Measurements from ENCODE around the gene PRKCA. TPM values are rescaled to one million over a fixed set of nuclear protein-coding genes. Genes with fewer than 3 reads are reported as not detected.
"Not testable (repeated sequence)": the region's sequence is repeated elsewhere in the genome, so short reads cannot be mapped to it uniquely, and the experiment has no call there.

The PRKCA gene
- total RNA-seq, 4 donors from 2014 or later = 9.6 to 15.5 (median 11.1) TPM

GRCh38 chr17:66450008-66450851, 147.8 kb downstream of the PRKCA start:
- DNase-seq (ENCODE audit: low spot score in 2 of 2) = peak in 1 of 2 donors; percentile 48
- TF ChIP-seq POLR2A (IDR thresholded peaks at IDR 0.05) = no peak
- TF ChIP-seq CTCF (IDR thresholded peaks at IDR 0.05) = no peak
- intact Hi-C loops (cut with DNase I; ENCODE audit: low total_unique reads) = no loop called here
- 85 to 89% methylated on average over 12 of the region's 12 CpGs for WGBS, 2 donors
- no peak overlapping the region for H3K4me3 ChIP-seq (ENCODE audit: low read depth, poor library complexity, severe bottlenecking)

- DNase-seq (ENCODE audit: low spot score in 2 of 2) = no peak
- TF ChIP-seq POLR2A (IDR thresholded peaks at IDR 0.05) (no peak), CTCF (IDR thresholded peaks at IDR 0.05) (no peak)
- WGBS, 2 donors = 95 to 96% methylated on average over 1 of the region's 1 CpG
Measured at GRCh38 chr17:66450852-66451158, 148.4 kb downstream of the PRKCA start.

GRCh38 chr17:66451188-66452149, 149.1 kb downstream of the PRKCA start:
- TF ChIP-seq POLR2A (IDR thresholded peaks at IDR 0.05) = no peak
- no peak for TF ChIP-seq CTCF (IDR thresholded peaks at IDR 0.05)
- intact Hi-C loops (cut with DNase I; ENCODE audit: low total_unique reads) = no loop called here
- WGBS, 2 donors = 80 to 83% methylated on average over 15 of the region's 15 CpGs
- peak in 1 of 2 donors; percentile 68 for DNase-seq (ENCODE audit: low spot score in 2 of 2)
- H3K4me3 ChIP-seq (ENCODE audit: low read depth, poor library complexity, severe bottlenecking) = no peak overlapping the region

More at GRCh38 chr17:66450852-66451158, 148.4 kb downstream of the PRKCA start:
- intact Hi-C loops (cut with DNase I; ENCODE audit: low total_unique reads) = no loop called here
- H3K4me3 ChIP-seq (ENCODE audit: low read depth, poor library complexity, severe bottlenecking) = no peak overlapping the region

GRCh38 chr17:66455060-66455459, 152.6 kb downstream of the PRKCA start:
- TF ChIP-seq CTCF (IDR thresholded peaks at IDR 0.05) (no peak), POLR2A (IDR thresholded peaks at IDR 0.05) (no peak)
- 88 to 93% methylated on average over 10 of the region's 10 CpGs for WGBS, 2 donors
- no peak for DNase-seq (ENCODE audit: low spot score in 2 of 2)
- intact Hi-C loops (cut with DNase I; ENCODE audit: low total_unique reads) = no loop called here
- no peak overlapping the region for H3K4me3 ChIP-seq (ENCODE audit: low read depth, poor library complexity, severe bottlenecking)

- H3K4me3 ChIP-seq (ENCODE audit: low read depth, poor library complexity, severe bottlenecking); DNase-seq (ENCODE audit: low spot score in 2 of 2); intact Hi-C loops (cut with DNase I; ENCODE audit: low total_unique reads): not testable (repeated sequence)
- 94 to 95% methylated on average over 3 of the region's 3 CpGs for WGBS, 2 donors
Measured at GRCh38 chr17:66457499-66457898, 155.1 kb downstream of the PRKCA start.

- no peak overlapping the region for H3K4me3 ChIP-seq (ENCODE audit: low read depth, poor library complexity, severe bottlenecking)
- no peak for TF ChIP-seq POLR2A (IDR thresholded peaks at IDR 0.05)
- TF ChIP-seq CTCF (IDR thresholded peaks at IDR 0.05) = no peak
- intact Hi-C loops (cut with DNase I; ENCODE audit: low total_unique reads) = no loop called here
- DNase-seq (ENCODE audit: low spot score in 2 of 2) = no peak
- WGBS, 2 donors = 94 to 96% methylated on average over 4 of the region's 4 CpGs
Measured at GRCh38 chr17:66458782-66459181, 156.4 kb downstream of the PRKCA start.
